ENCODE data around the gene TTLL10. TPM values are rescaled to one million over a fixed set of nuclear protein-coding genes. Genes with fewer than 3 reads are reported as not detected.

The TTLL10 gene, protein sequence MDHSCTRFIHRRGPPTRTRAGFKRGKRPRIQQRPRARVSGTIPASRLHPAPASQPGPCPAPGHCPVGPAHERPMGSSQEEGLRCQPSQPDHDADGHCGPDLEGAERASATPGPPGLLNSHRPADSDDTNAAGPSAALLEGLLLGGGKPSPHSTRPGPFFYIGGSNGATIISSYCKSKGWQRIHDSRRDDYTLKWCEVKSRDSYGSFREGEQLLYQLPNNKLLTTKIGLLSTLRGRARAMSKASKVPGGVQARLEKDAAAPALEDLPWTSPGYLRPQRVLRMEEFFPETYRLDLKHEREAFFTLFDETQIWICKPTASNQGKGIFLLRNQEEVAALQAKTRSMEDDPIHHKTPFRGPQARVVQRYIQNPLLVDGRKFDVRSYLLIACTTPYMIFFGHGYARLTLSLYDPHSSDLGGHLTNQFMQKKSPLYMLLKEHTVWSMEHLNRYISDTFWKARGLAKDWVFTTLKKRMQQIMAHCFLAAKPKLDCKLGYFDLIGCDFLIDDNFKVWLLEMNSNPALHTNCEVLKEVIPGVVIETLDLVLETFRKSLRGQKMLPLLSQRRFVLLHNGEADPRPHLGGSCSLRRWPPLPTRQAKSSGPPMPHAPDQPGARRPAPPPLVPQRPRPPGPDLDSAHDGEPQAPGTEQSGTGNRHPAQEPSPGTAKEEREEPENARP
- polyA plus RNA-seq (ENCODE audit: insufficient read length in 3 of 3): under 1 TPM; 0.29 to 0.71 (median 0.58) TPM

DNA sequence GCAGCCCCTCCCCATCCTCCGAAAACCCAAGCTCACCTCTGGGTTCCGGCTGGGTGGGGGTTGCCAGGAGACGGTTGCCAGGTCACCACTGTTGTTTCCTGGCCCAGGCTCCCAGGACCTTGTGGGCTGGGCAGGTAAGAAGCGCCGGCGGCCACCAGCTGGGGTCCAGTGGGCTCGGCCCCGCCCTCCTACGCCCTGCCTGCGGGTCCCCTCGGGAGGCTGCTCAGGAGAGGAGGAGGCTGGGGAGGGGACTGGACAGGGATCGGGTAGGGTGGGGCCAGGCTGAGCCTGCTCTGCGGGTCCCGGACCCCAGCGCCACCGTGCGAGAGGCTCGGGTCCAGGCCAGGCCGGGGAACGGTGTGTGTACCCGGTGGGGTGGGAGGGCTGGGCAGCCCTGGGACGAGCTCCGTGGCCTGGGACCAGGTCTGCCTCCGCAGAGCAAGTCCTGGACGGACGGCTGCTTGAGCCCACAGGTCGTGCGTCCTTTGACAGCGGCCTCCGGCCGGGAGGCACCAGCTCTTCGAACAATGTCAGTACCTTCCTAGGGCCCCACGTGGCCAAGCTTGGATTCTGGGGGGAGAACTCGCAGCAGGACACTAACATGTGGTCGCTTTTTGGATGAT is at the start of gene TTLL10:
Gene TTLL10, plus strand, starts transcription at position 88 of the 623 bp plus-strand sequence. CDS start 5,336 bp downstream, outside the sequence.
- DNase-seq (ENCODE audit: low read depth in 3 of 3, low spot score in 2 of 3): no peak

DNA sequence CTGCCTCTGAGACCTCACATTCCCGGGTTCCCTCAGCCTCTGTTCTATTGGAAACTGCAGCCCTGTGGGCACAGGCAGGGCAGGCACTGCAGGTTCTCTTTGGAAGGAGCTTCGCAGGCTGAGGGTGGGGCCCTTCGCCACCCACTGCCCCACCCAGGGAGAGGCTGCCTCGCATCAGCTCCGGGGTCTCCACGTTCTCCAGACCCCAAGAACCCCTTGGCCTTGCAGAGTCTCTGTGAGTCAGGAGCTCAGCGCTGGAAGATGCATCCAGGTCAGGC is 49.2 kb upstream of the TTLL10 start:
- no peak for DNase-seq (ENCODE audit: low read depth in 3 of 3, low spot score in 2 of 3)

DNA sequence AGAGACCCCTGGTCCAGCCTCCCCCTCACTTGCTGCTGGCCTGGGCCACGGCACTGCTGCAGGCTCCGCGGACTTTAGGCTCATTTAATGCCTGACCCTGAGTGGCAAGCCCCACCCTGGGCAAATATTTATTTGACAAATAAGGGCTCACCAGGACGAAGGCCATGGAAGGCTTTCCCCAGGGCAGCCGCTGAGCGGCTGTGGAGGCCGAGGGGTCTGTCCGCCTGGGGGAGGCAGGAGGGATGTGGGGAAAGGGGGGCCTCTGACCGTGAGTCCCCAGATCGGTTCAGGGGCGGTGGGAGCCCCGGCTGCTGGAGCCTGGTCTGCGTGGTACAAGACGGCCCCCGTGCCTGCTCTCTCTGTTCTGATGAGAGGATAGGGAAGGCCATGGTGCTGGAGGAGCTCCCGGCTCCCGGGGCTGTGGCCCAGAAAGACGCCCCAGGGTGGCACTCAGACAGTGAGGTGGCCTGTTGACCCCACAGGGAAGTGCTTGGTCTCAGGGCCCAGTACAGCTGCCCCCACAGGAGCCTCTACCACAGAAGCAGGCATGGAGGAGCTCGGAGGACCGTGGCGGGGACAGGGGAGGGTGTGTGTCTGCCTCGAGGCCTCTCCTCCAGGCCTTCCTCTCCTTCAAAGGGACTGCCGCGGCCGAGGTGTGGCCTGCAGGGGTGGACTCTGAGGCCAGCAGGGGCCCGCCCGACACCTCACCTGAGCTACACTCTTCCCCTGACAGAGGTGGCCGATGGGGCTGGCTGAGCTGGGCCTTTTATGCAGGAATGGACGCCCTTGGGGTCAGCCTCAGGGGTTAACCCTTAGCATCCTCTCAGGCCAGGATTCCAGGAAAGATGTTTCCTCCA is 48.7 kb upstream of the TTLL10 start:
- DNase-seq (ENCODE audit: low read depth in 3 of 3, low spot score in 2 of 3): no peak

DNA sequence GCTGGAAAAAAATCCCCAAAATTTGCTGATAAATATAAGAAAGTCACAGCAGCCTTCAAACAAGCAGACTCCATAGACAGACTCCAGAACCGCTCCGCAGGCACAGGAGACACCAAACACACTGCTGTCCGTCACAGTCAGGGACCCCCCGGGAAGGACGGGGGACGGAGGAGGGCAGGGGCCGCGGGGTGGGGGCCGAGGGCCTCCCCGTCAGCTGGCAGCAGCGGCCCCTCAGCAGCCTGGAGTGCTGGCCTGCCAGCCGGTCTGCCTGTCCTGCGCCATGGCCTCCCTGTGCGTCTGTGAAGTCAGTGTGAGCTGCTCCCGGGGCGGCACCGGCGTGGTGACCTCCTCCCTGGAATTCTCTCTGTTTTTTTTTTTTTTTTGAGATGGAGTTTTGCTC is 47.7 kb upstream of the TTLL10 start:
- DNase-seq (ENCODE audit: low read depth in 3 of 3, low spot score in 2 of 3): no peak

DNA sequence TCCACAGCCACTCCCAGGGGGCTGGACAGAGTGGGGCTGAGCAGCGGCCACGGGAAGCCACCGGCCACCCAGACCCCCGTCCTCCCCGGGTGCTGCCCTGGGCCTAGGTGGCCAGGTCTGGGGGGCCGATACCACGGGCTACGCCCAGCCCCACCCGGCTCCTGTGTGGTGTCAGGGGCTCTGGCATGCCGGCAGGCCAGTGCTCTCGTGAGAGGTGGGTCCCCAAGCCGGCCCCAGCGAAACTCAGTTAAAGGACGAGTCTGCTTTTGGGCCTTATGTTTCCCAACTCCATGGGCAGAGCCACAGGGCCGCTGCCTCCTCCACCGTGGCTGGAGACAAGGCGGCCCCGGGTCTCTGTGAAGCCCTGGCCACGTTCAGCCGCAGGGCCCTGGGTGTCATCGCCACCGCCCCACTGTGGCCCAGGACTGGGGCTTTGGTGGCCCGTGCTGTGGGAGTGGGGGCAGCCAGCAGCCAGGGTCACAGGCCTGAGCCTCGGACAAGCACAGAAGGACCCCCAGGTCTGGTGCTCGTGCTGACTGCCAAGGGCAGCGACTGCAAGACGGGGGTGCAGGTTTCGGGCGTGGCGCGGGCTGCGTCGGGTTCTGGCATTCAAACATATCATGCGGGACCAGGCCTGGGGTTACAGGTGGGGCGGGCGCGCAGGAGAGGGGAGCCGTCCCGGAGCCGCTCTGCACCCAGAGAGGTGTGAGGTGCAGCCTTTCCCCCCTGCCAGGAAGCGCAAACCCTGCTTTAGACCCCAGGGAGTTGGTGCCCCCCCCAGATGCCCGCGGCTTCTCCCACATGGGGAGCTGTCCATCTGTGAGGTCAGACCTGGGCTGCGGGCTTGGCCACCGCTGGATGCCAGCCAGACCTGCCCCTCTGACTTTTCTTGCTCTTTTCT is 45.9 kb upstream of the TTLL10 start:
- no peak for DNase-seq (ENCODE audit: low read depth in 3 of 3, low spot score in 2 of 3)

DNA sequence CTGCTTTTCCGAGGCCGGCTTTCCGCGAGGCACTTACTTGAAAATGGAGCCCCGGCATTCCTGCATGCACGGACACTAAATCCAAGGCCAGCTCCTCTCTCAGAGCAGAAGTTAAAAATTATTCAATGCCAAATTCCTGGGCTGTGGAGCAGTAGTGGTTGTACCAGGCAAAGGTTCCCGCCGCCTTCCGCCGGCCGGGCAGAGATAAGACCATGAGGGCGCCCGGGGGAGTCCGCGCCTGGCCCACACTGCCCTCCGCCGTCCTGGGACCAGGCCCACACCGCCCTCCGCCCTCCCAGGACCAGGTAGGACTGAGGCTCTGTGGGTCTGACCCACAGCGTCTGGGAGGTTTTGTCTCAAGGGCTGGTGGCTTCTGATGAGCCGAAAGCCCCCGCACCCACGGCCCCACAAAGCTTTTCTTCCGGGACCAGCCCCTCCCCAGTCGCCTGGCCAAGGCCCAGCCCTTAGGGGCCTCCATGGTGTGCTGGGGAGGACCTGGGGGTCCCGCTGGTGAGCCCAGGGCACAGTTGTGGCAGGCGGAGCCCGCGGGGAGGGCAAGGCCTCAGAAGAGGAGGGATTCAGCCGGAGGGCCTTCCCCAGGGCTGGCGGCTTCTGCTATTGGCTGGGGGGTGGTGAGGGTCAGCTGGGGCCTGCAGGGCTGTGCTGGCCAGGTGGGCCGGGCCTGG is 45.1 kb upstream of the TTLL10 start:
- DNase-seq (ENCODE audit: low read depth in 3 of 3, low spot score in 2 of 3): no peak

DNA sequence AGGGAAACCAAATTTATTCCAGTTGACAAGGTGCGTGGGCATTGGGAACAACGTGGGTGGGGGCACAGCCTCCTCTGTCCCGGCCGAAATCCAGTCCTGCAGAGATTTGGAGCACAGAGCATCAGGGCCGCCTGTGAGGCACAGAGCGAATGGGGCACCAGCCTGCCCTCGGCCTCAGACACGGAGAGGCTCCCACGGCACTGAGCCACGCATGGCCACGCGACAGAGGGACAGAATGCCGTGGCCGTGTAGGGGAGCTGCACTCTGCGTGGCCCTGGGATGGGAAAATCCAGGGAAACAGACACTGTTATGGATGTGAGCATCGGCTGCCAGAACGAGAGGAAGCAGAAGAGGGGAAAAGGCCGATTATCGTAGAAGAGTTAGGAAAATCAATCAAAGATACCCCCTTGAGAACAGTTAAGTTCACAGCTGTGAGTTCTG is 44.3 kb upstream of the TTLL10 start:
- no peak for DNase-seq (ENCODE audit: low read depth in 3 of 3, low spot score in 2 of 3)

DNA sequence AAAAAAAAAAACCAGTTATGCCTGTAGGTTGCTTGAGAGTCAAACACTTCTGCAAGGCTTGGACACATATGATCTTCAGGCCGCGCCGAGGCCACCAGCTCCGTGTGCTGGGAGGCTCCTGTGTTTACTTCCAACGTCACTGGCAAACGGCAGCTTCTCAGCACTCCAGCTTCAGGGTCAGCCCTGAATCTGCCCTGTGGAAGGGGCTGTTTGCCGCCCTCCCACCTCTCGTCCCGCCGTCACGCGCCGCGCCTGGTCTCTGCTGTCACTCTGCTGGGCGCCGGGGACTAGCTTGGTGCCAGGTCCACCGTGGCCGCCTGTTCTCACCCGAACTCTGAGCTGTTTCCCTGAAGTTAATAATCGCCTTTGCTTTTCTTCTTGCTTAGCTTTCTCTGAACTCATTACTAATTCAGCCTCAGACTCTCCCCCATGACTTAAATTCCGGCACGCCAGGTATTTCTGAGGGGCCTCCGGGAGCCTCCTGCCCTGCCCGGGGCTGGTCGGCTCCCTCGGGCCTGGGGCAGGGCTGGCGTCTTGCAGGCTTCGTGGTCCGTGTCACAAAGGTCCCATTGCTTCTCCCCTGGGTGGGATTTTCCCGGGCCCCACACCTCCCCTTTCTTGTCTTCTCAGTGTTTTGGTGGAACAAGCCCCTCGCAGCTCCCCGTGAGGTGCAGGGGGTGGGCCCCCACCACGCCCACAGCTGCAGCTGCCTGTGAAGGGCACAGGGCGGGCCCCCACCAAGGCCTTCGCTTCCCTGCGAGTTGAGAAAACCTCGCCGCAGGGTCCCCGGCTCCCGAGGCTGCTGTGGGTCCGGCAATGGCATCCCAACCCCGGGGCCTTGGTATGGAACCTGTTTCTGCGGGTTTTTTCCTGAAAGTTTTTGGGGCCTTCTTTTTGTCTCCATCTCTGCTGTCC is 43.2 kb upstream of the TTLL10 start:
- DNase-seq (ENCODE audit: low read depth in 3 of 3, low spot score in 2 of 3): no peak

DNA sequence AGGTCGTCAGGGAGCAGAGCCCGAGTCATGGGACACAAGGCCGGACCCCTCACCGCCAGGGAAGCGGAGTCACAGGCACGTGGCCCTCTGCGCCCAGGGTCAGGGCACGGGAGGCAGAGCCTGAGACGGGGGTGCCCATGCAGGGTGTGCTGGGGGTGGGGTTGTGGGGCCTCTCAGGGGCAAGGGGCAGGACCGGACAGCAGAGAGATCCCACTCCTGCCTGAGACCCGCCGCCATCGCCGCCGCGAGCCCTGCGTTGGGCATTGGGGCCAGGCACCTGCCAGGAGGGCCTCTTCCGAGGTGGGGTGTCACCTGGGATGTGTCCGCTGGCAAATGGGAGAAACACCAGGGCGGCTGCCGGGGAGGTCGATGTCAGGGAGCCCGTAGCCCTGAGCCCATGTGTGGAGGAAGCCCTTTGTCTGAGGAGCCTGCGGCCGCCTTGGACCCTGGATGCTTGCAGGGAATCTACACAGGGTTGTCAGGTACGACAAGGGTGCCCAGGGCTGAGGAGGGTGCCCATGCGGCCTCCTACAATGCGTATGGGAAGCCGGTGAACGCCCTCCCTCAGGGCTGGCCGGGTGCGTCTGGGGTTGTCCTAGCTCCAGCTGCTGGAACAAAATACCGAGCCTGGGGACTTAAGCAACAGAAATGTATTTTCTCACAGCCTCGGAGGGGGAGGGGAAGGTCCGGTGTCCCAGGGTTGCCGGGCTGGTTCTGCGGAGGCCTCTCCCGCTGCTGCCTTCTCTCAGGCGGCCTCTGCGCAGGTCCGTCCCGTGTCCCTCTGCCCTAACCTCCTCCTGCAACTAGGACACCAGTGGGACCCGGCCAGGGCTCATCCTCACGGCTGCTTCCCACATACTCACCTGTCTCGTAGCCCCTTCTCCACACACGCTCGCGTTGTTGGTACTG is 41.4 kb upstream of the TTLL10 start:
- DNase-seq (ENCODE audit: low read depth in 3 of 3, low spot score in 2 of 3): no peak

DNA sequence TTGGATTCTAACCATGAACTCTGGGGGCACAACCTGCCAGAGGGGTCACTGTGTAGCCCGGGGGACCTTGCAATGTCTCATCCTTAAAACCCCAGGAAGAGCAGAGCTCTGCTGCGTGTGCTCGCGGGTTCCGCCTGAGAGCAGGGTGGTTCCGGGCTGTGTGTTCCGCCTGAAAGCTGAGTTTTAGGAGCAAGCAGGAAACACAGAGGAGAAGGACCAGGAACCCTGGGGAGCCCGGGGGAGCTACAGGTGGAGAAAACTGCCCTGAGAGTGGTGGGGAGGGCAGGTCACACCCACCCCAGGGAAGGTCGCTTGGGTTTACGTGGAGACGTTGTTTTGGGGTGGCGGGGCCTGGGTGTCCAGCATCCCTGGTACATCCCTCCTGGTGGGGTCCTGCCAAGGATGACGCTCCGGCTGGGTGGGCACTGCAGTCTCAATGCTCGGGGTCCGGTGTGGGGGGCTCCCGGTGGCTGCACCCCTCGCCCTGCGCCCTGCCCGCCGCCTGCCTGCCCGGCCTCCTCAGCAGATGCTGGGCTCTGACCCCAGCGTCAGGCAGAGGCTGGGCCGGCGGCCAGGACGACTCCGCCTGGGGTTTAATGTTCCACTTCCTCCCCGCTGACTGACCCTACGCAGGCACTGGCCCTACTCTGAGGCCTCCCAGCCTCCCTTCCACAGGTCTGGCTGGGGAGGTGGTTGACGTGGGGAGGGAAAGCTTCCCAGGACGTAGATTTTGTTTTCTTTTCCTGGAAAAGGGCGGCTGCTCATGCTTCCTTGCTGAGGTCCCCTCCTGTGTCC is 40.5 kb upstream of the TTLL10 start:
- no peak for DNase-seq (ENCODE audit: low read depth in 3 of 3, low spot score in 2 of 3)

DNA sequence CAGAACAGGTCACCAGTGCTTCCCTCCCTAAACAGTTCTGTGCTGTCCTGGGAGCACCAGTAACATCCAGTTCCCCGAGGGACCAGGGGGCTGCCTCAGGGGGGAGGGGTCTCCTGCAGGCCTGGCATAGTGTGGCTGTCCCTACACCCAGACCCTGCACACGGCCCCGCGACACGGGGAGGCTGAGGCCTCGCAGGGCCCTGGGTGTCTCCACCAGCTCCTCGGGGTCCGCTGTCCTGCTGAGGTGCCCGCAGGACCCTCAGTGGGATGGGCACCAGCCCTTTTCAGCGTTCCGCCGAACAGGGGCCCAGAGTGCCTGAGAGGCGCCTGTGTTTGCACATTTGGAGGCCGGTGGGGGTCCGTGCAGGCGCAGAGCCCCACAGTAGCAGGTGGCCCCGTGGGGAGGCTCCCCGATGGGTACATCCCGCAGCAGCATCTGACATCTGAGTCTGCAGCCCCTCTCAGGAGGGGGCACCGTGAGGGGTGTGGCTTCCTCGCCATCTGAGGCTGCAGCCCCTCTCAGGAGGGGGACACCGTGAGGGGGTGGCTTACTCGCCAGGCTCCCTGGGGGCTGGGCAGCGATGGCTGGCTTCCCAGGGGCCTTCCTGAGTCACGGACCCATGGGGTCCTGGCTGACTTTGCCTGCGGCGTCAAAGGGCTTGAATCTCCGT is 39.2 kb upstream of the TTLL10 start:
- DNase-seq (ENCODE audit: low read depth in 3 of 3, low spot score in 2 of 3): no peak

DNA sequence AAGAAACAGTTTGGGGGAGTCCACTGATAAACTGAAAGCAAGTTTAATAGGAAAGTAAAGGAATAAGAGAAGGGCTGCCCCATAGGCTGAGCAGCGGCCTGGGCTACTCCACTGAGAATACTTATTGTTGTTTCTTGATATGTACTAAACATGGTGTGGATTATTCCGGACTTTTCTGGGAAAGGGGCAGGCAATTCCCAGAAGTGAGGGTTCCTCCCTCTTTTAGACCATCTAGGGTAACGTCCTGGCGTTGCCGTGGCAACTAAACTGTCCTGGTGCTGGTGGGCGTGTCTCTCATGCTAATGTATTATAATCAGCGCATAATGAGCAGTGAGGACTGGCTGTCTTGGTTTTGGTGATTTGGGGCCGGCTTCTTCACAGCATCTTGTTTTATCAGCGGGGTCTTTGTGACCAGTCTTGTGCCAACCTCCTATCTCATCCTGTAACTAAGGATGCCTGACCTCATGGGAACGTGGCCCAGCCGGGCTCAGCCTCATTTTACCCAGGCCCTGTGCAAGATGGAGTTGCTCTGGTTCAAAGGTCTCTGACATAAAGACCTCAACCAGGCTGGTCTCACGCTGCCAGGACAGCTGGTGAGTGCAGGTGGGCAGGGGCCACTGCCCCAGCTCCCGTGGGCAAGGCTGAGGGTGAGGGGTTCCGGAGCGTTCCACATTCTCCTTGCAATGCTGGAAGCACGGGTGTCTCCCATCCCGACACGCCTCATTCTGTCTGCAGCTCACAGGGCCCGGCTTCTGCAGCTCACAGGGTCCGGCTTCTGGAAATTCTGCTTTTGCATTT is 38.1 kb upstream of the TTLL10 start:
- DNase-seq (ENCODE audit: low read depth in 3 of 3, low spot score in 2 of 3): no peak

DNA sequence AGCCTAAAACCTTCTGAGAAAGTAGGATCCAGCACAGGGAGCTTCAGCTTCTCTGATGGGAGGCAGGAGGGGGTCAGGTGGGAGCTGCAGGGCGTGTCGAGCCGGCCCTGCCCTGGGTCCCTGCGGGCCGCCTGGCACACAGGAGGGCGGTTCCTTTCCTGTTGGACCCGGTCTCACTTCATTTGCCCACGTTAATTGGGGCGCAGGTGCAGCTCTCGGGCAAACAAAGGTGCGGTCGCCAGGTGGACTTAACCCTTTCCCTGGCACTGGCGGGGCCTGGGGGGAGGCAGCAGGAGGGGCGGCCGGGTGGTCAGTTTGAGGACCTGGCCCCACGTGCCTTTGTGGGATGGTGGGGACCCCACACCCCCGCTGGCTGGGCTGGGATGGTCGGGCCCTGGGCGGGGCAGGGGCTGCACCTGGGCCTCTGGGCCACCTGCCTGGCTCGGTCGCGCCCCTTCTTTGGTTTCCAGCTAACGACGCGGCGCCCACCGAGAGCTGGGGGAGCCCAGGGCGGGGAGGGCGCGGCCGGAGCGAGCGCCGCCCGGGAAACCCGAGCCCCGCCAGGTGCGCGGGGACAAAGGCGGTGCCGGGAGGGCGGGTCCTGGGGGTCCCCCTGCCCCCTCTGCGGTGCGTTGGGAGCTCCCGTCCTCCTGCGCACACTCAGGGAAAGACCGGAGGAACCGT is 37.0 kb upstream of the TTLL10 start:
- DNase-seq (ENCODE audit: low read depth in 3 of 3, low spot score in 2 of 3): no peak

DNA sequence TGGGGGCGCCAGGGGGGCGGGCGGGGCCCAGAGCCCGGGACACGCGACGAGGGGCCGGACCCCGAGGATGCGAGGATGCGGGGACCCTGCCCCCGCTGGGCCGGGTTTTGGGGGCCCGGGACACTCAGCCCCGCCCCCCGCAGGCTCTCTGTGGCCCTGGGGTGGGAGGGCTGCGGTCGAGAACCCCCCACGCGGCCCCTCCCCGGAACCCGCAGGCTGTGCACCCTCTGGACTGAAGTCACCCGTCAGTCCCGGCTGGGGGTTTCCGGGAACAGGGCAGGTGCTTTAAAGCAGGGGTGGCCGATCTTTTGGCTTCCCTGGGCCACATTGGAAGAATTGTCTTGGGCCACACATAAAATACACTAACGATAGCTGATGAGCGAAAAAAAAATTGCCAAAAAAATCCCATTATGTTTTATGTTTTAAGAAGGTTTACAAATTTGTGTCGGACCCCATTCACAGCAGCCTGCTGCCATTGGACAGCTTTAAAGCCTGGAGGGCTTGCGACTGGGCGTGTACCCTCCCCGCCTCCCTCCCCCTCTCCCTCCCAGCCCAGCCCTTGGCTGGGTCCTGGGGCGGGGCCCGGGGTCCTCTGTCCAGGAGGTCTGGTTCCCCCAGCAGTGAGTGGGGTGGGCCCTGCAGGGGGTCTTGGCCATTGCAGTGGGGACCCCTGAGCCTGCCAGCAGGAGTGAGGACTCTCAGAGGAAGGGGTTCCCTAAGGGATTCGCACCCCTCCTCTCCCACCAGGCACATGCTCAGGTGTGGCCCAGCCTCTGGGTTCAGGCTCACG is 36.2 kb upstream of the TTLL10 start:
- DNase-seq (ENCODE audit: low read depth in 3 of 3, low spot score in 2 of 3): no peak
